Osteoblast (primary cell): ENCODE data around the gene CD4. TPM values are rescaled to one million over a fixed set of nuclear protein-coding genes. Genes with fewer than 3 reads are reported as not detected.
A peak's percentile ranks its signal among the peaks of the same experiment; 100 is the strongest.

Source experiments
- DNase-seq: peaks from one replicate; pipeline ENCODE4 v3.0.0; 2011; ENCODE audit warnings: low spot score, mixed read lengths; ENCODE audit not compliant: insufficient read length; ENCODE audit errors: missing footprints
- H2AFZ ChIP-seq: 2 replicates; pipeline ENCODE4 v1.6.0; 2011; ENCODE audit warnings: mild to moderate bottlenecking, low read length
- H3K27ac ChIP-seq: 2 replicates; pipeline ENCODE4 v1.5.1; 2011; ENCODE audit warnings: mild to moderate bottlenecking, low read depth, low read length, moderate library complexity
- H3K27me3 ChIP-seq: 2 replicates; pipeline ENCODE4 v1.6.0; 2012; ENCODE audit warnings: mild to moderate bottlenecking, control low read depth, inconsistent platforms, low read length, moderate library complexity; ENCODE audit not compliant: insufficient read depth
- H3K36me3 ChIP-seq: 2 replicates; pipeline ENCODE4 v1.5.1; 2011; ENCODE audit warnings: mild to moderate bottlenecking, low read length, control low read depth, moderate library complexity; ENCODE audit not compliant: insufficient read depth
- H3K4me1 ChIP-seq: 2 replicates; pipeline ENCODE4 v1.5.1; 2011; ENCODE audit warnings: mild to moderate bottlenecking, low read length, control low read depth, moderate library complexity; ENCODE audit not compliant: insufficient read depth
- H3K4me2 ChIP-seq: 2 replicates; pipeline ENCODE4 v1.6.0; 2011; ENCODE audit warnings: mild to moderate bottlenecking, low read length; ENCODE audit not compliant: insufficient read depth
- H3K4me3 ChIP-seq: fragments of 200-600 bp; sonication (generic); 3 replicates; pipeline ENCODE4 v1.5.1; 2012; ENCODE audit warnings: mild to moderate bottlenecking, low read length, inconsistent platforms; ENCODE audit not compliant: insufficient read depth
- H3K79me2 ChIP-seq: 2 replicates; pipeline ENCODE4 v1.6.0; 2012; ENCODE audit warnings: mild to moderate bottlenecking, low read length, control low read depth, inconsistent platforms; ENCODE audit not compliant: insufficient read depth
- H3K9me3 ChIP-seq: 2 replicates; pipeline ENCODE4 v1.5.1; 2011; ENCODE audit warnings: low read depth, low read length, control low read depth
- H4K20me1 ChIP-seq: 2 replicates; pipeline ENCODE4 v1.6.0; 2012; ENCODE audit warnings: mild to moderate bottlenecking, low read length, control low read depth; ENCODE audit not compliant: insufficient read depth
- CTCF ChIP-seq: IDR thresholded peaks from 2 replicates; pipeline ENCODE4 v1.5.1; 2011; ENCODE audit warnings: mild to moderate bottlenecking, low read depth, low read length, moderate library complexity; ENCODE audit errors: extremely low read depth
- total RNA-seq: library from RNA; depleted of rRNA; stranded (reverse); fragments of >200 nt; gene quantifications from 2 replicates; pipeline ENCODE4 v1.2.3, GENCODE V29; 2012

The CD4 gene
- total RNA-seq, 1 donor, result 10.9 TPM

- H3K36me3 ChIP-seq, result peaks cover 72% of the 10 kb centered on the region
- no peaks in the 10 kb centered on the region for H3K27me3 ChIP-seq
- no peaks in the 10 kb centered on the region for H3K79me2 ChIP-seq
- no peak for TF ChIP-seq CTCF
- no peaks in the 10 kb centered on the region for H3K4me1 ChIP-seq
- DNase-seq, result peak; percentile 35
- H2AFZ ChIP-seq, result no peak within 1 kb of the TSS
- H3K4me2 ChIP-seq, result no peak within 1 kb of the TSS
- H4K20me1 ChIP-seq, result peaks cover 8% of the 10 kb centered on the region
- no peak within 1 kb of the TSS for H3K4me3 ChIP-seq
- no peak within 1 kb of the TSS for H3K27ac ChIP-seq
- H3K9me3 ChIP-seq, result no peaks in the 10 kb centered on the region
These were observed 51.6 kb downstream of the CD4 start, which contains the start of gene GNB3 for GRCh38 chr12:6840761-6841515. TSS of gene GNB3 (plus strand) at chr12:6840925. CDS start at chr12:6841288, 363 bp downstream.

- H4K20me1 ChIP-seq, result peaks cover 8% of the 10 kb centered on the region
- DNase-seq, result peak; percentile 56
- no peaks in the 10 kb centered on the region for H3K9me3 ChIP-seq
- TF ChIP-seq CTCF, result no peak
- no peak overlapping the region for H2AFZ ChIP-seq
- H3K27me3 ChIP-seq, result no peaks in the 10 kb centered on the region
- no peaks in the 10 kb centered on the region for H3K4me1 ChIP-seq
- H3K36me3 ChIP-seq, result peaks cover 72% of the 10 kb centered on the region
- no peak overlapping the region for H3K4me2 ChIP-seq
- H3K4me3 ChIP-seq, result no peak overlapping the region
- no peak overlapping the region for H3K27ac ChIP-seq
- H3K79me2 ChIP-seq, result peaks cover 5% of the 10 kb centered on the region
These were observed 52.7 kb downstream of the CD4 start for GRCh38 chr12:6842075-6842474.

- Histone ChIP-seq H3K4me2 (no peak overlapping the region), H3K9me3 (no peaks in the 10 kb centered on the region), H3K79me2 (peaks cover 13% of the 10 kb centered on the region), H3K27me3 (no peaks in the 10 kb centered on the region), H3K36me3 (peaks cover 71% of the 10 kb centered on the region), H4K20me1 (peaks cover 2% of the 10 kb centered on the region), H3K27ac (no peak overlapping the region), H3K4me3 (no peak overlapping the region), H3K4me1 (no peaks in the 10 kb centered on the region), H2AFZ (no peak overlapping the region)
- DNase-seq, result peak; percentile 66
- TF ChIP-seq CTCF, result no peak
These were observed 54.0 kb downstream of the CD4 start for GRCh38 chr12:6843118-6843902.

- no peak overlapping the region for H2AFZ ChIP-seq
- peaks cover 32% of the 10 kb centered on the region for H3K79me2 ChIP-seq
- no peak for TF ChIP-seq CTCF
- no peaks in the 10 kb centered on the region for H3K27me3 ChIP-seq
- H3K36me3 ChIP-seq, result peaks cover 80% of the 10 kb centered on the region
- H3K27ac ChIP-seq, result no peak overlapping the region
- DNase-seq, result peak; percentile 53
- no peaks in the 10 kb centered on the region for H3K9me3 ChIP-seq
- H3K4me1 ChIP-seq, result peaks cover 4% of the 10 kb centered on the region
- no peaks in the 10 kb centered on the region for H4K20me1 ChIP-seq
- no peak overlapping the region for H3K4me3 ChIP-seq
- H3K4me2 ChIP-seq, result no peak overlapping the region
These were observed 56.1 kb downstream of the CD4 start for GRCh38 chr12:6845395-6845794.
